ENCODE measurements around the gene PLAGL2. TPM values are rescaled to one million over a fixed set of nuclear protein-coding genes. Genes with fewer than 3 reads are reported as not detected.

PLAGL2 gene
- total RNA-seq, 1 donor from 2014 or later = 1.2 TPM

DNA sequence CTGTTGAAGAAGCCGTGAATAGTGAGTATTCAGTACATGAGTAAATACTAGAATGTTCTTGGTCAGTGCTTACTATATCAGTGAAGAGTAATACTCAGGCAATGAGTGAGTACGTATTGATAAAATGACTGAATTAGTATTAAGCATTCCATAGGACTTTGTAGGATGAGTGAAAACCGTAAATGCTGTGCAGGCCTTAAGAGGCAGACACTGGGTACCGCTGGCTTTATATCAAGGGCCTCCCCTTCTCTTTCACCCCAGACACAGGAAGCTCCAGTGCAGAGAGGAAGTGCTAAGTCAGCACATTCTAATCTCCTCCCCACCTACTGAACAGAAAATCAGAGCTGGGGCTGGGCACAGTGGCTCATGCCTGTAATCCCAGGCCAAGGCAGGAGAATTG lies 24.3 kb upstream of the PLAGL2 start:
- peak; percentile 86 for DNase-seq (ENCODE audit: low spot score)

DNA sequence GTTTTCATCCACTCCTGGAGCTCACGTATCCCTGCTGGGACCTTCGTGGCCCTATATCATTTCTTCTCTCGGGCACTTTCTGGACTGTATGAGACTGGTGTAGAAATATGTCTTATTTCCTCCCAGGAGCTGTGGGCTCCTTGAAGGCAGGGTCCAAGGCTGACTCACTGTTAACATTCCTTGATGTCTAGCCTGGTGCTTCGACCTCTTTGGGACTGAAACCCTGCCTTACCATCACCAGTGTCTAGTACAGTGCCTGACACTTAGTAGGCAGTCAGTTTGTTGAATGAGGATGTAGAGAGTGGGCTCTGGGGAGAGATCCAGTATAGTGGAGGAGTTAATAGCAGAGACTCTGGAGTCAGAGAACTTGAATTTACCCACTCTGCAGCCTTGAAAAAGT lies 23.7 kb upstream of the PLAGL2 start:
- no peak for DNase-seq (ENCODE audit: low spot score)

DNA sequence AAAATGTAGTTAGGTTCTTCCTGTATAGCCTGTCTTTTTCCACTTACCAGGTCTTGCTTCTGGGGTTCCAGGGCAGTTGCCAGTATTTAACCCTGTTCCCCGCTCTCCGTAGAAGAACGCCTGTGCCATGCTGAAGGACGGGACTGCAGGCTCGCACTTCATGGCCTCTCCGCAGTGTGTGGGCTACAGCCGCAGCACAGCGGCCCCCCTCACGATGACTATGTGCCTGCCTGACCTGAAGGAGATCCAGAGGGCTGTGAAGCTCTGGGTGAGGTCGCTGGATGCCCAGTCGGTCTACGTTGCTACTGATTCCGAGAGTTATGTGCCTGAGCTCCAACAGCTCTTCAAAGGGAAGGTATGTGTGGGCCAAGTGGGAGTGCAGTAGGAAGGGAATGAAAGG lies 23.2 kb upstream of the PLAGL2 start:
- no peak for DNase-seq (ENCODE audit: low spot score)

DNA sequence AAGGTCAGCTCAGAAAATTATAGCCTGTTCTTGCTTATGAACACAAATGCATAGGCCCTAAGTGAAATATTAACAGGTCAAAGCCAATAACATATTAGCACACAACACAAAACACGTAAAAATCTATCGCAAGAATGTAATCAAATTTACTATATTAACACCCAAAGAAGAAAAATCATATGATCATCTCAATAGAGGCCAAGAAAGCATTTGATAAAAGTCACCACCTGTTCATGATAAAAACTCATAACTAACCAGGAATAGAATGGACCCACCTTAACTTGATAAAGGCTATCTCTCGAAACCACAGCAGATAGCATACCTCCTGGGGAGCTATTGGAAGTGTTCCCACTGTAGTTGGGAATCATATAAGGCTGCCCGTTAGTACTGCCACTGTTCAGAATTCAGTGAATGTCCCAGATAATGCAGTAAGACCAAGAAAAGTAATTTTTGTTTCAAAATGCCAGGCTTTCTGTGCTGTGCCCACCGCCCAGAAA lies 21.8 kb upstream of the PLAGL2 start:
- DNase-seq (ENCODE audit: low spot score) = no peak

DNA sequence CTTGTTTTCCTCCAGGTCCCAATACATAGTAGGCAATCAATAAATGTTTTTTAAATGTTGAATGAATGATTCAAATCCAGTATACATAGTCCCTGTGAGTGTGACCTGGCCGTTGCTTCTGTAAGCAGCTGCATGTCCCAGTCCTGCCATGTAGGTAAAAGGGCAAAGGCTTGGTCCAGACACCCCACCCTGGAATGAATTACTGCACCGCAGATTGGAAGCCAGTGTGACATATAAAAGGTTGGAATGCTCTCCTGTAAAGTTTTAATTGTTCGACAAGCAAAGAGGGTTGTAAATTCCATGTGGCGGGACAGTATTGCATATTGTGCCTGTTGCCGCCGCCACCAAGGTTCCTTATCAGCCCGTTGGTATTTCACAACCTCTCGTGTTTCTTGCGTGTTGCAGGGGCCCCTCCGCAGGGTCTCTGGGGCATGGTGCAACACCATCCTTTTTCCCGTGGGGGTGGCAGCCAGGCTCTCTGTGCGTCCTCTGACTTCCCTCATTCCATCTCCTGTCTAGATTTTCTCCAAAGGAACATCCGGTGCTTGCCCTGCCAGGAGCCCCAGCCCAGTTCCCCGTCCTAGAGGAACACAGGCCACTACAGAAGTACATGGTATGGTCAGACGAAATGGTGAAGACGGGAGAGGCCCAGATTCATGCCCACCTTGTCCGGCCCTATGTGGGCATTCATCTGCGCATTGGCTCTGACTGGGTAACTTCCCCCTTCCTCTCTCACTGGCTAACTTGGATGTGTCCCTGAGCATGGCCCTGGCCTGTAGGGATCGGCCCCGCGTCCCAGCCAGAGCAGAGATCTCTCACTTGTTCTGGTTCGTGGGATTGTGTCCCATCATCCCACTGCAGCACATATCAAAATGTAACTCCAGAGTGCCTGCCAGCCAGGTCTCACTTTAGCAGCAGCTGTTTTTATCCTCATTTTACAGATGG lies 20.5 kb upstream of the PLAGL2 start:
- no peak for DNase-seq (ENCODE audit: low spot score)

DNA sequence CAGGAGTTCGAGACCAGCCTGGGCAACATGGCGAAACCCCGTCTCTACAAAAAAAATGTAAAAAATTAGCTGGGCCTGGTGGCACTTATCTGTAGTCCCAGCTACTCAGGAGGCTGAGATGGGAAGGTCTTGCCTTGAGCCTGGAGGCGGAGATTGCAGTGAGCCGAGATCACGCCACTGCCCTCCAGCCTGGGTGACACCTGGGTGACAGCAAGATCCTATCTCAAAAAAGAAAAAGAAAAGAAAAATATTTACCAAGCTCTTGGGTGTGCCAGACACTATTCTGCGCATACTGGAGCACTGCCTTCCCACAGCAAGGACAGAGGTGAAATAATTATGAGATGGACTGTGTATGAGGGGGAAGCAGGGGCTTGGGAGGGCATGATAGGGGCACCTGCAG lies 19.8 kb upstream of the PLAGL2 start:
- no peak for DNase-seq (ENCODE audit: low spot score)

DNA sequence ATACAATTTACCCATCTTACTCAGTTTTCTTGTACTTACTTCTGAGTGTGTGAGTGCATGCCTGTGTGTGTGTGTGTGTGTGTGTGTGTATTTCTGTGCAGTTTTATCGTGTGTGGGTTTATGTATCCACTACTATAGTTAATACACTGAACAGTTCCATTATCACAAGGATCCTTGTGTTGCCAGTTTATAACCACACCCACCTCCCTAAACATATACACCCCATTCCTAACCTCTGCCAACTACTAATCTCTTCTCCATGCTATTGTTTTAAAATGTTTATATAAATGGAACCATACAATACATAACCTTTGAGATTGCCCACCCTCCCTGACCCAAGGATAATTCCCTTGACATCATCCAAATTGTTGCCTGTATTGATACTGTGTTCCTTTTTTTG lies 18.8 kb upstream of the PLAGL2 start:
- DNase-seq (ENCODE audit: low spot score) = no peak

DNA sequence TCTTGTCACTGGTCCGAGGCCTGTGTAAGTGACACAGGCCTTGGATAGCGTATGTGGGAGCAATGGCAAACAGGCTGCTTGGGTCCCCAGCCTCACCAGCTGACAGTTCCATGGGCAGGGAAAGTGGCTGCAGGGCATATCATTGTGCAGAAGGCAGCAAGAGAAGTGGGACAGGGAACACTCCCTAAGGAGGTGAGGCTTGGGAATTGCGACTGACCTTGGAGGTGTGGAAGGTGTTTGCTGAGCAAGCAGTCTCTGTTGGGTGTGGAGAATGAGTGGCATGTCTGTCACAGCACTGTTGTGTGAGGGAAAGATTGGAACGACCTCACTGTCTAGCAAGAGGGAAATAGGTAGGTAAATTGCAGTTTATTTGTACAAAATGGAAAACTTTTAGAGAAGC lies 16.9 kb upstream of the PLAGL2 start:
- no peak for DNase-seq (ENCODE audit: low spot score)

DNA sequence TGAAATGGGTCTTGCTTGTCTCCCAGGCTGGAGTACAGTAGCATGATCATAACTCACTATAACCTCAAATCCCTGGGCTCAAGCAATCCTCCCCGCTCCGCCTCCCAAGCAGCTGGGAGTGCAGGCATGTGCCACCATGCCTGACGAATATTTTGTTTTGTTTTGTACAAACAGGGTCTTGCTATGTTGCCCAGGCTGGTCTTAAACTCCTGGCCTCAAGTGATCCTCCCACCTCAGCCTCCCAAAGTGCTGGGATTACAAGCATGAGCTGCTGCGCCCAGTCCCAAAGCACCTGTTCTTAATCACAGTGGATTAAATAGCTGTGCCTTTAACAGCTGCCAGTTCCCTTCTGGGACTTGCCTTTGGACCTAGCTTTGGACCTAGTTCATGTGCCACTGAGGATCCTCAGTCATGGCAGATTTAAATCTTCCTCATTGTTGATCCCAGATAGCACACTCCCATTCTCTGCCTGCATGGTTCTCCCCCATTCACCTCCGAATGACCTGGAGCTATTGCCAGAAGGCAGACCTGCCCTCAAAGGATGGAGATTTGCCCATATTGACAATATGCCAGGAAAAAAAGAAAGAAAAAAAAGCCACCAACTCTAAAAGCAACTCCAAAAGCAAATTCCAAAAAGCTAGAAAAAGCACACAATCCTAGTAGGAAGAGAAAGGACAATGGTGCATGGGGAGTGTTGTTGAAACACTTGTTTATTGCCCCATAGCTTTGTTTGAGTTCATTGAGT lies 10.8 kb upstream of the PLAGL2 start:
- DNase-seq (ENCODE audit: low spot score) = no peak

DNA sequence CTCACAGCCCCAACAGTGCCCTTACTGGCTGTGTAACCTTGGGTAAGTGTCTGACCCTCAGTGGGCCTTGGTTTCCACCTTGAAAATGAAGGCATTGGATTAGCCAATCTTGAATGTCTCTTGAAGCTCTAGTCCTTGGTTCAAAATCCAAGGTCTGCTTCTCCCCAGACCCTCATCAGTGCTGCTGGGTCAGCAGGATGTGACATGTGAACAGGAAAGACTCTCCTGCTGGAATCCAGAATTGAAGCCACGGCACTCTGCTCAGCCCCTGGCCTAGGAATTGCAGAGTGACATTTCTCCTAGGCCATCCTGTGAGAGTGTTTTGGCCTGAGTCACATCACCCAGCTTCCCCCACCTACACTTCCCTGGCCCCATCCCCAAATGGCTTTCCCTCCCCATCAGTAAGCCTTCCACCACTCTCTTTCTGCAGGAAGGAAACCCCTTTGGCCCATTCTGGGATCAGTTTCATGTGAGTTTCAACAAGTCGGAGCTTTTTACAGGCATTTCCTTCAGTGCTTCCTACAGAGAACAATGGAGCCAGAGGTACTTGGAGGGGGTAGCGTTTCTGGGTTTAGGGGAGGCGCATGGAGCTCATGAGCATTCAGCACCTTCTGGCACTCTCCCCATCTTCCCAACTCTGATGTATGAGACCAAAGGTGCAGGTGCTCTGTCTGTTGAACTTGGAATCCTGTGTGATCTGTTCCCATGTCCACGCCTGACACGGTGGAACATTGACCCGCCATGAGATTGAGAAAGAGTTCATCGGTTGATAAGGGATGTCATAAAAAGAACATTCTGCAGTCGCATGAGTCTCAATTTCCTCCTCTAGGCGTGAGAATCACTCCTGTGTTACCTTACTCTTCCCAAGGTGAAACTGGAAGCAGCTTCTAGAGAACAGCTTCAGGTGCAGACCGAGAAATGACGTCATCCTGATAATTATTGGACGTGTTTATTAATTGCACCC lies 8.9 kb upstream of the PLAGL2 start:
- no peak for DNase-seq (ENCODE audit: low spot score)

DNA sequence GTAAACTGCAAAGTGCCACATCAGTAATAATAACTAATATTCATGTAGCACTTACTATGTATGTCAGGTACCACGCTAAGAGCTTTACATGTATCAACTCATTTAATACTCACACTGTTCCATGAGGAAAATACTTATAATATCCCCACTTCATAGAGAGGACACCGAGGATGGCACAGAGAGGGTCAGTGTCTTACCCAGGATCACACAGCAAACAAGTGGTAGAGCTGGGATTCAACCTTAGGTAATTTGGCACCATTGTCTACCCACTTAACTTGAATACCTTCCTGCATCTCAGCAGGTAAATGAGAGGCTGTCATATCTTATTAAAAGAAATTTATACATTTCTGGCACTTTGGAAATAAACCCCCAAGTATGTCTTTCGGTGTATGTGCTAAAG lies 8.2 kb upstream of the PLAGL2 start:
- no peak for DNase-seq (ENCODE audit: low spot score)

DNA sequence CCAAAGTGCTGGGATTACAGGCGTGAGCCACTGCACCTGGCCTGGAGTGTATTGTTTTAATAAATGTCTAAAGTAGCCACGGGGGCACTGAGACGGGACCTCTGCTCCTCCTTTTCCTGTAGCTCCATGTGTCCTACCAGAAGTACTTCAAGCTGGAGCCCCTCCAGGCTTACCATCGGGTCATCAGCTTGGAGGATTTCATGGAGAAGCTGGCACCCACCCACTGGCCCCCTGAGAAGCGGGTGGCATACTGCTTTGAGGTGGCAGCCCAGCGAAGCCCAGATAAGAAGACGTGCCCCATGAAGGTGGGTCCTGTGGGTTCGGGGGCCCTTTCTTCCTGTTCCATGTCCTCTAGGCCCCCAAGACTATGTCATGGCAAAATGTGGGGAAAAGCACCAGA lies 7.6 kb upstream of the PLAGL2 start:
- no peak for DNase-seq (ENCODE audit: low spot score)

DNA sequence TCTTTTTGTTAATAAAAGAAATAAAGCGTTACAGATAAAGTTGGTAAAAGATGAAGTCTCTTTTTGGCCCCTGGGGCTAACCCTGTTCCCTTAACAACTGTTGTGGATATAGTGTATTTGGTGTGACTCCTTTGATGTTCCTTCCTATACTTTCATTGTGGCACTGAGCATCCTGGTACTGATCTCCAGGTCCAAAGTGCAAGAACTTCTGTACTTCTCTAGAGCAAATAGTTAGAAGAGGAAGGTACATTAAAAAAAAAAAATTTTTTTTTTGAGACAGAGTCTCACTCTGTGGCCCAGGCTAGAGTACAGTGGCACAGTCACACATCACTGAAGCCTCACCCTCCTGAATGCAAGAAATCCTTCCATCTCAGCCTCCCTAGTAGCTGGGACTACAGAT lies 6.3 kb upstream of the PLAGL2 start:
- no peak for DNase-seq (ENCODE audit: low spot score)

DNA sequence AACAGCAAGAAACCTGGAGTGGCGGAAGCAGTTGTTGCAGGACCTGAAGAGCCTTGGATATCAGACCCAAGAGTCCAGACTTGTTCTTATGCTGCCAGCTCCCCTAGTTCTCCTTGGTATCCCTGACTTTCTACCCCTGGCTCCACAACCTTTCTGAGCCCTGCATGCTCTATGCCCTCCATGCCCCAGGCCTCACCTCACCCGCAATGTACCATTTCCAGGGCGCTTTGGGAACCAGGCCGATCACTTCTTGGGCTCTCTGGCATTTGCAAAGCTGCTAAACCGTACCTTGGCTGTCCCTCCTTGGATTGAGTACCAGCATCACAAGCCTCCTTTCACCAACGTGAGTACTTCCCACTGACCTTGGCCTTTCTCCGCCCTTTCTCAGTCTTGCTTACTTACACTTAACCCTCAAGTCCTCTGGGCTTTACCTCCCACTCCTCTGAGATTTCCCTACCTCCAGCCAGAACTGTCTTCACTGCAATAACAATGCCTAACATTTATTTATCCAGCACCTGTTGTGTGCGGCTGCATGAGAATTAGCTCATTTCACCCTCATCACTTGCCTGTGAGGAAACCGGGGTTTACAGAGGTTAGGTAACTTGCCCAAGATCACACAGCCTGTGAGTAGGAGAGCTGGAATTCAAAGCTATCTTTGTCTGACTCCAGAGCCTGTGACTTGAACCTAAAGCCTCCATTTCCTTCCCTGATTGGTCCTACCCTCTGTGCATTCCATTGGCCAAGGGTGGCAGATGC lies 2.5 kb upstream of the PLAGL2 start:
- no peak for DNase-seq (ENCODE audit: low spot score)

DNA sequence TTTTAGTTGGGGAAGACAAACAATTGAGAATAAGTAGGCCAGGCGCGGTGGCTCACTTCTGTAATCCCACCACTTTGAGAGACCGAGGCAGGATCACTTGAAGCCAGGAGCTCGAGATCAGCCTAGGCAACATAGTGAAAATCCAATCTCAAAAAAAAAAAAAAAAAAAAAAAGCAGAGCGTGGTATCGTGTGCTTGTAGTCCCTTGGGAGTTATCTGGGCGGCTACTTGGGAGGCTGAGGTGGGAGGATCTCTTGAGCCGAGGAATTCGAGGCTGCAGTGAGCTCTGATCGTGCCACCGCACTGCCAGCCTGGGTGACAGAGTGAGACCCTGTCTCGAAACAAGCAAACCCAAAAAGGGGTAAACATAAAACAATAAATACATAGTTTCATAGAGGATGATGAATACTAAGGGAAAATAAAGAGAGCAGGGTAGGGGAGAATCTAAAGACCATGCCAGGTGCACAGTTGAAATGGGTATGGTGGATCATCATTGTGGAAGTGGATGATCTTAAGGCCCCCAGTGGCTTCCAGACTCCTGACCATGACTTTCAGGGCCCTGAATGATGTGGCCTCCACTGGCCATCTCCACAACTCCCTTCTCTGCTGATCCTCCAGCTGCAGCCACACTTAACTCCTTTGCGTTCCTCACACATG lies 1.1 kb upstream of the PLAGL2 start:
- DNase-seq (ENCODE audit: low spot score) = no peak

DNA sequence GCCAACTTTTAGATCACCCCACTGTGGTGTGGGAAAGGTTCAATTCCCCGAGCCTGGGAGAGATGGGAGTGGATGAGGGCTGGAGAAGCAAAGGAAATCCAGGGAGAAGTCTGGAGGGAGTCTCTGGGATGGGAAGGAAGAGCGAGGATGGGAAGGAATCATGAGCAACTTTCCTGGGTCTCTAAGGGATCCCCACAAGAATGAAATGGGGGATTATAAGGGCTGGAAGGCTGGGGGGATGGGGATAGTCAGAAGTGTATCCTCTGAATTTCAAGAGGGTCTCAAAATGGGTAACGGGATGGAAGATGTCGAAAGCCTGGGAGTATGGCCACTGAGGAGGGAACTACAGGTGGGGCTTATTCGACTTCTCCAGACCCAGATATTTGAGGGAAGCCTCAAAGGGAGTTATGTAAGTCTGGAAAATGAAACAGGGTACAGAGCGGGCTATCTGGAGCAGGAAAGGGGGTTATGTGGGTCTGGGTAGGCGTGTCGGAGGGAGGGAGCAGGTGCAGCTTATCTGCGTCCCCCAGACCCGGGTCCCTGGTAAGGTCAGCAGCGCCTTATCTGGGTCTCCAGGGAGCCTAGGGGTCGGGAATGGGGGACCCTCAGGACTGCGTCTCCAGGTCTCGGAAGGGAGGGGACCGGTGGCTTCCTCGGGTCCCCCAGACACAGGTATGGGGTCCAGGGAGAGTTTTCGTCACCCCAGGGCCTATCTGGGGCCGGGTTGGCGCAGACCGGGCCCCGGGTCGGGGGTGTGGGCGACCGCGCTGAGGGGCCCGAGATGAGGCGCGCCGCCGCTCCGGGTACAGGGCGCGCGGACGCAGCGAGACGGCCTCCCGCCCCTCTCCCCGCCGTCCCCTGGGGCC lies 550 bp downstream of the PLAGL2 start:
- DNase-seq (ENCODE audit: low spot score) = no peak

DNA sequence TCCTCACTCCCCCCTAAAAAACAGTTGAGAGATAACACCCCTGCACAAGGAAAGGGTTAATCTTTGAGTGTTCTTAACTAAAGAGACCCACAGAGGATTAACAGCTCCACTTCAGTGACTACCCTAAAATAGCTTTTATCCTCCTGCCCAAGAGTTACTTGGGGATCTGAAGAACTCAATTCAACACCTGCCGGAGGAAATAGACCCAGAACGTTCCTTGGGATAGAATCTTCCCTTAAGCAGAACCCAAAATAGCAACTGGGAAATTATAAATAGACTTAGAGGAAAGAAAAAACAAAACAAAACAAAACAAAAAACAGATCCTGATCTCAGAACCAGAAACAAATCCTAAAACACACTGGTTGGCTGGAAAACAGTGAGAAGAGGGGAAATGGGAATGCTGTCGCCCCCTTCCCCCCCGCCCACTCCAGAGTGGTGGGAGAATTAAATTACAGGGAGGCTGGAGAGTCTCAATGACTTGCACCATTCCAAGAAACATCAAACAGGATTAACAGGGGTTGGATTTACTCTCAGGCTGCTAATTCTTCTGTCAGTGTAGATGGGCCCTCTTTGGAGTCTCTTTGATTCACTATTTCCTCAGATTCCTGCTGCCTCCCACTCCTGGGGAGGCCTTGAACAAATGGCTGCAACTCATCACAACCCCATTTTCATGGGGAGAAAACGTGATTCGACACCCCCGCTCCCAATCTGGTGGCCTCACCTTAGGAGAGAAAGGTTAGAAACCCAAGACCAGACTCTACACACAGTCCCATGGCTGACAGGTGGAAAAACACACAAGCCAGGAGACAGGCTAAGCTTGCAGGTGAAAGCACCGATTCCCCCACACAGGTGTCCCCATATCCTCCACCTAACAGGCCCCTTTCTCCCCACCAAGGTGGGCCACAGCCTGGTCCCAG lies 1.4 kb downstream of the PLAGL2 start:
- DNase-seq (ENCODE audit: low spot score) = no peak

All from umbilical cord (tissue), 2 donors.